ENCODE results near the gene CCDC83. TPM values are rescaled to one million over a fixed set of nuclear protein-coding genes. Genes with fewer than 3 reads are reported as not detected.
"Not testable (repeated sequence)": the region's sequence is repeated elsewhere in the genome, so short reads cannot be mapped to it uniquely, and the experiment has no call there.

CCDC83 gene
- total RNA-seq, 1 donor: not detected

DNA sequence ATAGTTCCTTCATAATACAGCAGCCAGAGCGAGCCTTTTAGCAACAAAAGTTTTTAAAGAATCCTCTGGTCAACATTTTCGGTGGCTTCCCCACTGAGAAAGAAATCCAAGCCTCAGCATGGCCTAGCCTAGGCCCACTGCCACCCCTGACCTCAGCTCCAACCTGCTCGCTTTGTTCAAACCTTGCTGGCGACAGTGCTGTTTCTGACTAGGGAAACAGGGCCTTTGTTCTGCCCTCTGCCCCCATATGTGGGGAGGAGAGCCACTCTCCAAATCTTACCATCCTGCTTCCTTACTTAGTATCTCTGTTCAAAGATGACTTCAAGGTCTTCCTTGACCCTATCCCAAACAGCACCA, 95.8 kb downstream of the CCDC83 start:
- H3K4me3 ChIP-seq (ENCODE audit: low read depth, low read length): no peak overlapping the region
- TF ChIP-seq, protein P1, sequence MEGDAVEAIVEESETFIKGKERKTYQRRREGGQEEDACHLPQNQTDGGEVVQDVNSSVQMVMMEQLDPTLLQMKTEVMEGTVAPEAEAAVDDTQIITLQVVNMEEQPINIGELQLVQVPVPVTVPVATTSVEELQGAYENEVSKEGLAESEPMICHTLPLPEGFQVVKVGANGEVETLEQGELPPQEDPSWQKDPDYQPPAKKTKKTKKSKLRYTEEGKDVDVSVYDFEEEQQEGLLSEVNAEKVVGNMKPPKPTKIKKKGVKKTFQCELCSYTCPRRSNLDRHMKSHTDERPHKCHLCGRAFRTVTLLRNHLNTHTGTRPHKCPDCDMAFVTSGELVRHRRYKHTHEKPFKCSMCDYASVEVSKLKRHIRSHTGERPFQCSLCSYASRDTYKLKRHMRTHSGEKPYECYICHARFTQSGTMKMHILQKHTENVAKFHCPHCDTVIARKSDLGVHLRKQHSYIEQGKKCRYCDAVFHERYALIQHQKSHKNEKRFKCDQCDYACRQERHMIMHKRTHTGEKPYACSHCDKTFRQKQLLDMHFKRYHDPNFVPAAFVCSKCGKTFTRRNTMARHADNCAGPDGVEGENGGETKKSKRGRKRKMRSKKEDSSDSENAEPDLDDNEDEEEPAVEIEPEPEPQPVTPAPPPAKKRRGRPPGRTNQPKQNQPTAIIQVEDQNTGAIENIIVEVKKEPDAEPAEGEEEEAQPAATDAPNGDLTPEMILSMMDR (IDR thresholded peaks at IDR 0.05; ENCODE audit: insufficient read depth, low read length): no peak
- no peak for DNase-seq (ENCODE audit: low read depth)

DNA sequence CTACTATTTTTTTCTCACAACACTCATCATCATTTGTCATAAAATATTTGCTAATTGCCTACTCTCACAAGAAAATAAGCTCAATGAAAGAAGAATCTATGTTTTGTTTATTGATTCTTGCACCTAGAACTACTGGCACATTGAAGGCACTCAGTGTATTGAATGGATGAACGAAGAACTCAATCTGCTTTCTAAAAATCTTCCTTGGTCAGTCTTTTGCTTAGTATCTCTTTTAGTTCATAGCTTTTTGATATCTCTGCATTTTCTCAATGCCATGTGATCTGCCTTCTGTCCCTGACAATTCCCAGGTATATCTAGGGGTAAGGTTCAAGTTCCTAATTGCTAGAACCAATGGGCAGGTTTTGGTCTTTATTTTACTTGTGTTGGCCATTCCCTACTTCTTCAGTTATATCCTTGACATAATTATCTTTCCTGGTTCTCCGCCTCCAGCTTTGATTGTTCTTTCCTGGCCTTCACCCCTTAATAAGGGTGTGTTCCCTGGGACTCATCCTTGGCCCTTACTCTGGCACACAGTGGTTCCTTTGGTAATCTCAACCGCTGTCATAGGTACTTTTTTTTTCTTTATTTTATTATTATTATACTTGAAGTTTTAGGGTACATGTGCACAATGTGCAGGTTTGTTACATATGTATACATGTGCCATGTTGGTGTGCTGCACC, 96.4 kb downstream of the CCDC83 start:
- TF ChIP-seq, protein P1 (IDR thresholded peaks at IDR 0.05; ENCODE audit: insufficient read depth, low read length): no peak
- no peak for DNase-seq (ENCODE audit: low read depth)
- no peak overlapping the region for H3K4me3 ChIP-seq (ENCODE audit: low read depth, low read length)

DNA sequence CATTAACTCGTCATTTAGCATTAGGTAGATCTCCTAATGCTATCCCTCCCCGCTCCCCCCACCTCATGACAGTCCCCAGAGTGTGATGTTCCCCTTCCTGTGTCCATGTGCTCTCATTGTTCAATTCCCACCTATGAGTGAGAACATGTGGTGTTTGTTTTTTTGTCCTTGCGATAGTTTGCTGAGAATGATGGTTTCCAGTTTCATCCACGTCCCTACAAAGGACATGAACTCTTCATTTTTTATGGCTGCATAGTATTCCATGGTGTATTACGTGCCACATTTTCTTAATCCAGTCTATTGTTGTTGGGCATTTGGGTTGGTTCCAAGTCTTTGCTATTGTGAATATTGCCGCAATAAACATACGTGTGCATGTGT, 96.9 kb downstream of the CCDC83 start:
- H3K4me3 ChIP-seq (ENCODE audit: low read depth, low read length): not testable (repeated sequence)

DNA sequence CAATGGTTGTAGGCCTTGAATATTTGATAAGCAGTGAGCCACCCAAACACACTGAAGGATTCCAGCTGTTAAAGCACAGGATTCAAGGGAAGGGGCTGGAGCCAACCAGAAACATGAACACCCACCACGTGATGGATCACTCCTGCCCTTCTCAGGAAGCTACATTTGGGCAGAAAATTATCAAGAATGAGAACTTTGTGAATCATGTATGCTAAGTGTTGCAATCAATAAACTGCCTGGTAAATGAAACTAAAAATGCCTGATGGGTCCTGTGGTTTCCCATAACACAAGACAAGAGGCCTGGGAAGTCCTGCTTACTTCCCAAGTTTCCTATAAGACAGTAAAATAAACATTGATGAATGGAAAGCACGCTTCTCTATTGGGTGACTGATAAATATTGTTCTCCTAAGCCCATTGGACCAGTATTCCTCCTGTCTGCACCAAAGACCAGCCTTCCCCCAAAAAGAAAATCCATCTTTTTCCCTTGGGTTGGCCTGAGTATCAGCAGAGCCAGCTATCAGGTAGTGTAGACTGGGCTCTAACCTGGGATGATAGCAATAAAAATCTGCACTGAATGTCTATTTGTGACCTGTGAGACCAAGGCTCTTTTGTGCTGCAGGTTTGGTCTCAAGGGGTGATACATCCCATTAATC, 98.4 kb downstream of the CCDC83 start:
- peak; percentile 91 for DNase-seq (ENCODE audit: low read depth)
- TF ChIP-seq, protein P1 (IDR thresholded peaks at IDR 0.05; ENCODE audit: insufficient read depth, low read length): no peak
- H3K4me3 ChIP-seq (ENCODE audit: low read depth, low read length): no peak overlapping the region

More for the DNA sequence above, 96.9 kb downstream of the CCDC83 start:
- not testable (repeated sequence) for DNase-seq (ENCODE audit: low read depth)

DNA sequence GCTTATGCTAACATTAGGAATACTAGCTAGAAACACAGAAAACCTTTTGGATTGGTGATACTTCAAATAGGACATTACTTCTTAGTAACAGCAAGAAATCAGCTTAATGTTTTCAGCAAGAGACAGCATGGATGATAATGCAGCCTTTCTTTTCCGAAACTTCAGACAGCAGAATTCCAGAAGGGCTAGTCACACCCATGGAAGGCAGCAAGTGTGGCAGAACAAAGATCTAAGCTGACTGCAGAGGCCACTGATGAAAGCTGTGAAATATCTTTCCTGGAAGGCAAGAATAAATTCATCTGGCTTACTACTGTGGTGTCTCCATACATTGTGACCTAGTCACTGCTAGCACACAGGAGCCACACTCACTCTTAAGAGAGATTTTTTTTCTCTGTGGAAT, 100.3 kb downstream of the CCDC83 start:
- TF ChIP-seq, protein P1 (IDR thresholded peaks at IDR 0.05; ENCODE audit: insufficient read depth, low read length): no peak
- H3K4me3 ChIP-seq (ENCODE audit: low read depth, low read length): no peak overlapping the region
- DNase-seq (ENCODE audit: low read depth): peak; percentile 85

DNA sequence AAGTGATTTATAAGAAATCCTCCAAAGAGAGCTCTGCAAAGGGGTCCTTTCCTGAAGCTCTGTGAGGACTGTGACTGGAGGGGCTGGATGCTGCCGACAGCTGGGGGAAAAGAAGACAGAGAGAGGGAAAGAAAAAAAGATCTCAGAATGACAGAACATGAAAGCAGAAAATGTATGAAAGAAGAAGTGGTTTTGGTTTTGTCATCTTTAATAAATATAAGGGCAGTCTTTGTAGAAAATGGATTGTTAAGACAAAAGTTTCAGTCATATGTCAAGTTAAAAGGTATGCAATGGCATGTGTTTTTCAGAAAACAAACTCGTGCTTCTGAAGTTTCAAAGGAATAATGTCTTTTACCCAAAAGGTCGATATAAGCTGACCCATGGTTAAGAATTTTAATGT, 105.5 kb downstream of the CCDC83 start:
- TF ChIP-seq, protein P1 (IDR thresholded peaks at IDR 0.05; ENCODE audit: insufficient read depth, low read length): no peak
- H3K4me3 ChIP-seq (ENCODE audit: low read depth, low read length): no peak overlapping the region
- no peak for DNase-seq (ENCODE audit: low read depth)

DNA sequence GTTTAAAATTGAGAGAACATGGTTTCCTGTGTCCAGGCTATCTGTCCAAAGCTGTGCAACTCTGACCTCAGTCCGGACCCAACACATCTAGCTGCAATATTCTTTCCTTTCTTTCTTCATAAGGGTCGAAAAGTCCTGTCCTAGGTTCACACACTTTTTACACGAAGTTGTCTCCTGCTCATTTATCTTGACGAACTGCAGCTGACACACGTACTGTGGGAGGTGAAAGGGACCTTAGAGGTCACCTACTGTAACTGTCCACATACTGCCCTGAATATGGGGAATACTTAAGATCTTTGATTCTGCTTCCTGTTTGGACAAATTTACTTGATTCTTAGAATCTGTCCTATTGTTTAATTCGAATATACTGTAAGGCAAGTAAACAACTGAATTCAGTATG, 105.9 kb downstream of the CCDC83 start:
- no peak overlapping the region for H3K4me3 ChIP-seq (ENCODE audit: low read depth, low read length)
- DNase-seq (ENCODE audit: low read depth): no peak
- TF ChIP-seq, protein P1 (IDR thresholded peaks at IDR 0.05; ENCODE audit: insufficient read depth, low read length): no peak
